NCI-H187 treated with DMSO at 0.1 percent for 48 hours (cell line): ENCODE results near the gene PGAP3.
"Not testable (repeated sequence)": the region's sequence is repeated elsewhere in the genome, so short reads cannot be mapped to it uniquely, and the experiment has no call there.

Experiments
- DNase-seq: peaks from one replicate; lab custom pipeline; 2025; lab: John Stamatoyannopoulos, UW

Gene PGAP3

DNA sequence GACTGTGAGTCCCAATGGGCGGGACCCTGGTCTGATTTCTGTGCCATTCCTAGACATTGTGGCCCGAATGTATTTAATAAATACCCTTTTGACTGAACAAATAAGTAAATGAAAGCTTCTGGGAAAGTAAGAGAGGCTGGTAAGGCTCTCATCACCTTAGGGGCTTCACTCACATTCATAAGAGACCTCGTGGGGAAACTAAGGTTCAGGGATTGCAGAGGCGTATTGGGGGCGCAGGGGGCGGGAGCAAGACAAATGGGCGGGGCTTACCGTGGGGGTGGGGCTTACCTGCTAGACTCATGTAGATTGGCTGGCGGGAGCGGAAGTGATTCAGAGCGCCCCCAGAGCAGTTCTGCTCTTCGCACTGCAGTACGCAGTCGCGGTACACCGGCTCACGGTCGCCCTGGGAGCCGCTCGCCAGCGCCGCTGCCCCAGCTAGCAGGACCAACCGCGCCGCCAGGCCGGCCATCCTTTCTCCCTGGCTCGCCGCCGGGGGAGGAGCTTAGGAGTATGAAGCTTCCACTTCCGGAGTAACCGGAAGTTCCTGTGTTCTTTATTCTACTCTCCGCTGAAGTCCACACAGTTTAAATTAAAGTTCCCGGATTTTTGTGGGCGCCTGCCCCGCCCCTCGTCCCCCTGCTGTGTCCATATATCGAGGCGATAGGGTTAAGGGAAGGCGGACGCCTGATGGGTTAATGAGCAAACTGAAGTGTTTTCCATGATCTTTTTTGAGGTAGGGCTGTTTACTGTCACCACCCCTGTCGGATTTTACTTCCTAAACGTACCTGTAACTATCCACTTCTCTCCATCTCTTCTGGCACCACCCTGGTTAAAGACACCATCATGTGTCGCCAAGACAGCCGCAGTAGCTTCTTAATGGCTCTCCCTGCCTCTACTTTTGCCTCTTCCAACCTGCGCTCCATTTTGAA lies at the start of gene PGAP3:
TSS of gene PGAP3 (minus strand) at position 512 of the 929 bp plus-strand sequence. CDS start at position 469, 43 bp downstream.
- DNase-seq, result peak; percentile 54

DNA sequence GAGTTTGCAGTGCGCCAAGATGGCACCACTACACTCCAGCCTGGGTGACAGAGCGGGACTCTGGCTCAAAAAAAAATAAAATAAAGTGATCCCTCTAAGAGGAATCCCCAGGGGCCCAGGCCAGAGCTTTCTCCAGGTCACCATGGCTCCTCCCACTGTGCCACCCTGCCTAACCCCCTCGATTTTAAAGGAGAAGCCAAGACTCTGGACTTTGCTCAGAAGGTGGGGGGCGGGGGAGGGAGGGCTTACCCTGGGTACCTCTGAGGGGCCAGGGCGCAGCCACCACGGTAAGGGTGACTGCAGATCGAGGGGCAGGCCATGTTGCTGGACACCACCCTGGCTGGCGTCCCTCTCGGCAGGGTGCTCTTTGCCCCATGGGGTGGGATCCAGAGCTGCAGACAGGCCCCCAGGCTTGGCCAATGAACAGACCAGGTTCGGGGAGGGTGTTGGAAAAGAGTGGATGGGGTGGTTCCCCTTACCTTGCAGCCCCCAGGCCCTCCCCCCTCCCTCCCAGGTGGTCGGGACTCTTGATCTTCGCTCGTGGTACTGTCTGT lies 49.4 kb upstream of the PGAP3 start:
- no peak for DNase-seq

GRCh38 chr17:39736319-39737165 lies 48.7 kb upstream of the PGAP3 start:
- DNase-seq, result no peak

- no peak for DNase-seq
These were observed 48.0 kb upstream of the PGAP3 start for GRCh38 chr17:39735882-39736281.

DNA sequence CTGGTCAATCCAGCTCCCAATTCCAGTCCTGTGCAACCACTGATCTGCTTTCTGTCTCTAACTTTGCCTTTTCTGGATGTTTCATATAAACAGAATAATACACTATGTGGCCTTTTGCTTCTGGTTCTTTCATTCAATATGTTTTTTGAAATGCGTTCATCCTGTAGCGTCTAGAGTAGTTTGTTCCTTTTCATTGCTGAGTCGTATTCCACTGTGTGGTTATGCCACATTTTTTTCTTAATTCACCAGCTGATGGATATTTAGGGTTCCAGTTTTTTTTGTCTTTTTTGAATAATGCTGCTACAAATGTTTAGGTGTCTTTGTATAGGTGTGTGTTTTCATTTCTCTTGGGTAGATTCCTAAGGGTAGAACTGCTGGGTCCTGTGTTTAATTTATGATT lies 44.7 kb upstream of the PGAP3 start:
- DNase-seq, result no peak

DNA sequence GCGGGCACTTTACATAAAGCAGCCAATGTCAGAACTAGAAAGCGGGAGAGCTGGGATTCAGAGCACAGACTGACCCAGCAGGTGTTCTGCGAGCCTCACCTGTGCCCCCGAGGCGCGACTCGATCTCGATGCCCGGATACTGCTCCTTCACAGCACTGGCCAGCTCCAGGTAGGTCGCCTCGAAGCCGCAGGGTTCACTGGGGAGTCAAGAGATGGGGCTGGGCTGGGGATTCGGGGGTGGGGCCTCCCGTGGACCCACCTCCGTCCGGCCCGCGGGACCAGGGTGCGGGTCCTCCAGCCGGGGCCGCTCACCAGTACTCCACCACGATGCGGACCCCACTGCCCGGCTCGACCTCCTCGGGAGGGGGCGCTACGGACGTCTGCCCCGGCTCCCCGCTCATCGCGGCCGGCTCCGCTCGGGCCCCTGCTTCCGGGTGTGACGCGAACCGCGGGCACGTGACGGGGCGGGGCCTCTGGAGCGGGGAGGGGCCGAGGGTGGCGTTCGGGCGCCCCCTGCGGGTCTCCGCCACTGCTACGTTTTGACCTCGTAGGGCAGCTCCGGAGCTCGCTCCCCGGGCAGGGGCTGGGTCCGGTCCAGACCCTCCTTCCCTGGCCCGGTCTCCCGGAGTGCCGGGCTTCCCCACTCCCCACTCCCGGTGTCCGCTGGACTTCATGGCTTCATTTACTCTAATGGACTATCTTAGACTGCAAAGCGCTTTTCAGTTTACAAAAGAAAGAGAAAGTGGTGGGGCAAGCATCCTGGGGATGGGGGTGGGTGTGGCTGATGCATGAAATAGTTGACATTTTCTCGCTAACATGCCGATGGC lies 42.5 kb upstream of the PGAP3 start, which contains the start of gene MIEN1:
TSS of gene MIEN1 (minus strand) at position 438 of the 827 bp plus-strand sequence. CDS start at position 401, 37 bp downstream.
- peak; percentile 6 for DNase-seq

DNA sequence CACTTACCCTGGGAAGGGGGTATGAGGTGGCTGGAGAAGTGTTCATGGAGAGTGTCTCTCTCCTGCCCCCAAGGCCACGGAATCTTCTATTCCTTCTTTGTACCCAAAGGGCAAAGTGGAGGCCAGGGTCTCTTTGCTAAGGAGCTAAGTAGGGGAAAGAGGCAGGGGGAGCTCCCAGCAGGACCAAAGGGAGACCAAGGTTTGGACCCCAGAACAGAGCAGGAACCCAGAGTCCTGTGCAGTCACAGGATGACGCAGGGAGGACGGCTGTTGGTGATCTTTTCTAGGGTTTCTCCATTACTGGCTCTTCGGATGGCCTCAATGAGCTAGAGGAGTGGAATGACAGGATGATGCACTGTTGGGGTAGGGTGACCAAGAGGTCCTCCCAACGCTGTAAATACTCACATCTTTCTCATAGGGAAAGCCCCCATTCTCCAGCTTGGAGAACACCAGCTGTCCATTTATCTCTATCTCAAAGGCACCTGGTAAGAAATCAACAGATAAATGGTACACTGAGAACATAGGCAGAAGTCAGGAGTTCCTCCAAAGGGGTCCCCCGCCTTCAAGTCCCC lies 41.5 kb upstream of the PGAP3 start:
- DNase-seq, result no peak

DNA sequence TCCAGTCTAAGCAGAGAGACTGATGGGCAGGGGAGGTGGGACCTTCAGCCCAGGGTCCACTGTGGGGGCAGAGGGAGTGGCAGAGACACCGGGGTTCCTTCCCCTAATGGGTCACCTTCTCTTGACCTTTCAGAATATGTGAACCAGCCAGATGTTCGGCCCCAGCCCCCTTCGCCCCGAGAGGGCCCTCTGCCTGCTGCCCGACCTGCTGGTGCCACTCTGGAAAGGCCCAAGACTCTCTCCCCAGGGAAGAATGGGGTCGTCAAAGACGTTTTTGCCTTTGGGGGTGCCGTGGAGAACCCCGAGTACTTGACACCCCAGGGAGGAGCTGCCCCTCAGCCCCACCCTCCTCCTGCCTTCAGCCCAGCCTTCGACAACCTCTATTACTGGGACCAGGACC lies 39.7 kb upstream of the PGAP3 start:
- no peak for DNase-seq

- no peak for DNase-seq
These were observed 38.8 kb upstream of the PGAP3 start for GRCh38 chr17:39726617-39727016.

DNA sequence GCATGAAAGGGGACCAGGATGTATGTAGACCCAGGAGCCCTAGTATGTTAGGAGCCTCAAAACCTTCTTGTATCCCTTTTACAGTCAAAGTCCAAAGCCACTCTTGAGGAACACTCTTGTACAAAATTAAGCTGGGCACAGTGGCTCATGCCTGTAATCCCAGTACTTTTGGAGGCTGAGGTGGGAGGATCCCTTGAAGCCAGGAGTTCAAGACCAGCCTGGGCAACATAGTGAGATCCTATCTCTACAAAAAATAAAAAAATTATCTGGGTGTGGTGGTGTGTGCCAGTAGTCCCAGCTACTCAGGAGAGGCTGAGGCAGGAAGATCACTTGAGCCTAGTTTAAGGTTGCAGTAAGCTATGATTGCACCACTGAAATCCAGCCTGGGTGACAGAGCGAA lies 38.1 kb upstream of the PGAP3 start:
- not testable (repeated sequence) for DNase-seq

GRCh38 chr17:39724731-39725130 lies 36.9 kb upstream of the PGAP3 start:
- no peak for DNase-seq

DNA sequence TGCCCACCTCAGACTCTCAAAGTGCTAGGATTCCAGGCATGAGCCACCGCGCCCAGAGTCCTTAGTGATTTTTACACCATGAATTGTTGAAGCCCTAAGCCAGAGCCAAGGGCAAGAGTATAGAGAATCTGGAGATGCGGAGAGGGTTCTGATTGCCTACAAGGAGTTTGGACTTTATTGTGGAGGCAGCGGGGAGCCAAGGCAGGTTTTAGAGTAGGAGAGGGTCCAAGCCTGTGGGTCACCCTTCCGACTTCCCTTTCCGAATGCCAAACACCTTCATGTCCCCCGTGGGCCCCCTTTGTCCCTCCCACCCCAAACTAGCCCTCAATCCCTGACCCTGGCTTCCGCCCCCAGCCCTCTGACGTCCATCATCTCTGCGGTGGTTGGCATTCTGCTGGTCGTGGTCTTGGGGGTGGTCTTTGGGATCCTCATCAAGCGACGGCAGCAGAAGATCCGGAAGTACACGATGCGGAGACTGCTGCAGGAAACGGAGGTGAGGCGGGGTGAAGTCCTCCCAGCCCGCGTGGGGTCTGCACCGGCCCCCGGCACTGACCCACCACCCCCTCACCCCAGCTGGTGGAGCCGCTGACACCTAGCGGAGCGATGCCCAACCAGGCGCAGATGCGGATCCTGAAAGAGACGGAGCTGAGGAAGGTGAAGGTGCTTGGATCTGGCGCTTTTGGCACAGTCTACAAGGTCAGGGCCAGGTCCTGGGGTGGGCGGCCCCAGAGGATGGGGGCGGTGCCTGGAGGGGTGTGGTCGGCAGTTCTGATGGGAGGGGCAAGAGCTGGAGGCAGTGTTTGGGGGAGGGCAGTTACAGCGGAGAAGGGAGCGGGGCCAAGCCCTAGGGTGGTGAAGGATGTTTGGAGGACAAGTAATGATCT lies 35.4 kb upstream of the PGAP3 start:
- DNase-seq, result no peak

DNA sequence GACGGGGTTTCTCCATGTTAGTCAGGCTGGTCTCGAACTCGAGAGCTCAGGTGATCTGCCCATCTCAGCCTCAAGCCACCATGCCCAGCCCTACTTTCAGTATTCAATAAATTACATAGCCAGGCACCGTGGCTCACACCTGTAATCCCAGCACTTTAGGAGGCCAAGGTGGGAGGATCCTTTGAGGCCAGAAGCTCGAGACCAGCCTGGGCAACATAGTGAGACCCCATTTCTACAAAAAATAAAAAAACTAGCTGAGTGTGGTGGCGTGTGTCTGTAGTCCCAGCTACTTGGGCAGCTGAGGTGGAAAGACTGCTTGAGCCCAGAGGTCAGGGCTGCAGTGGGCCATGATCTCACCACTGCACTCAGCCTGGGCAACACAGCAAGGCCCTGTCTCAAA lies 34.2 kb upstream of the PGAP3 start:
- no peak for DNase-seq

DNA sequence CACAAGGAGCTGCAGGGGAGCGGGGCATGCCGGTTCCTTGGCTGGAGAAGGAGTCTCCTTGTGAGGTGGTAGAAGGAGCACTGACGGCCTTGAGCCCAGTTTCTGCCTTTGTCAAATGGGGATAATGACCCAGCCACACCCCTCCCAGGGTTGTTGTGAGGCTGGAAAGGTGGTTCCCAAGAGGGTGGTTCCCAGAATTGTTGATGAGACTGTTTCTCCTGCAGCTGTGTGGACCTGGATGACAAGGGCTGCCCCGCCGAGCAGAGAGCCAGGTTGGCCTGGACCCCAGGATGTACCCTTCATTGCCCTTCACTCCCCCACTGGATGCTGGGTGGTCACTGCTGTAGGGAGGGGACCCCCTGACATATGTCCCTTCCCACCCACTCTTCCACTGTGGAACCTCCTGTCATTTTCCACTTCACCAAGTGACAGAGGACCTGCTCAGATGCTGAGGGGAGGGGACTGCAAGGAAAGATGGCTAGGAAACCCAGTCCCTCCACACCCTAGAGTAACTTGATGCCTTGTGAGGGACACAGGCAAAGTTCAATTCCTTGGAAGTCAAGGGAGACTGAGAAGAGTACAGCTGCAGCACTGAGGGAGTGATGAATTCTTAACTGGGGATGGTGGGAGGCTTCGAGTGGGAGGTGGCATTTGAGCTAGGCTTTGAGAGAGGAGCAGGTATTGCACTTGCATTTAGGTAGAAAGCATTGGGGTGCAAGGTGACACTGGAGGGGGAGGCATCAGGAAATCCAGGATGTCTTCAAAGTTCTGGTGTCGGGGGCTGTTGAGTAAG lies 31.9 kb upstream of the PGAP3 start:
- DNase-seq, result no peak

DNA sequence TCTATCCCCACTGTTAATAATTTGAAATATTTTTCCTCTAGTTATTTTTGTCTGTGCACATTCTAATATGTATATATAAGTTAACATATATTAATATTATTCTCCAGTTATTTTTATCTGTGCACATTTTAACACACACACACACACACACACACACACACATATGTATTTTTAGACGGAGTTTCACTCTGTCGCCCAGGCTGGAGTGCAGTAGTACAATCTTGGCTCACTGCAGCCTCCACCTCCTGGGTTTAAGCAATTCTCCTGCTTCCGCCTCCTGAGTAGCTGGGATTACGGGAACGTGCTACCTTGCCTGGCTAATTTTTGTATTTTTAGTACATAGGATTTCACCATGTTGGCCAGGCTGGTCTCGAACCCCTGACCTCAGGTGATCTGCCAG lies 29.8 kb upstream of the PGAP3 start:
- no peak for DNase-seq

DNA sequence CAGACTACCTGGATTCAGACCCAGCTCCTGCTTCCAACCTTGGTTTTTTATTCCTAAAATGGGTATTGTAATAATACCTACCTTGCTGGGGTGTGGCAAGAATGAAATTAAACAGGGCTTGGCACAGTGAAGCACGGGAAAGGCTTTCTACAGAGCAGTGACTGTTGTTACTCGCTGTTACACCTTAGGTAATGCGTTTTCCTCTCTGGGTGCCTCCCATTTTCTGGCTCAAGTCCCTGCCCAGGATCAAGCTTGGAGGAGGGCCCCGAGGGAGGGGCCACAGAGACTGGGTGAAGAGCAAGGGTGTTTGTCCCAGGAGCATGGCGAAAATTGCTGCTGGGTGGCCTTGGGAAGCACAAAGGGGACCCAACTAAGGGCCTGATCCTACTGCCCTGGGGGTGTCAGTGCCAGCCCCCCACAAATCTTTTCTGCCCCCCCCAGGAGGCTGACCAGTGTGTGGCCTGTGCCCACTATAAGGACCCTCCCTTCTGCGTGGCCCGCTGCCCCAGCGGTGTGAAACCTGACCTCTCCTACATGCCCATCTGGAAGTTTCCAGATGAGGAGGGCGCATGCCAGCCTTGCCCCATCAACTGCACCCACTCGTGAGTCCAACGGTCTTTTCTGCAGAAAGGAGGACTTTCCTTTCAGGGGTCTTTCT lies 29.2 kb upstream of the PGAP3 start:
- no peak for DNase-seq

- DNase-seq, result no peak
These were observed 28.4 kb upstream of the PGAP3 start for GRCh38 chr17:39716073-39716818.
